ENCODE measurements around the gene SLC6A1. TPM values are rescaled to one million over a fixed set of nuclear protein-coding genes. Genes with fewer than 3 reads are reported as not detected.

Gene SLC6A1
- total RNA-seq, 1 experiment from 2014 or later: not detected

GRCh38 chr3:11000528-11000927 is 8.0 kb downstream of the SLC6A1 start:
- no peak for DNase-seq (ENCODE audit: low read depth, low spot score)
- CTCF ChIA-PET: no interaction called here
- no peaks in the 10 kb centered on the region for H4K20me1 ChIP-seq (ENCODE audit: insufficient read depth)
- H3K4me3 ChIP-seq (replicated peaks in 1 of 2; ENCODE audit: low read depth in 1 of 2, low read length in 2 of 2): no peak overlapping the region
- H3K79me2 ChIP-seq (ENCODE audit: insufficient read depth, low read length): no peaks in the 10 kb centered on the region
- no peak overlapping the region for H2AFZ ChIP-seq (ENCODE audit: low read depth, low read length, poor library complexity, severe bottlenecking)
- H3K4me1 ChIP-seq (ENCODE audit: control insufficient read depth in 1 of 2, insufficient read depth in 2 of 2, low read length in 2 of 2): 0 out of 4 replicates have a peak, but pooled peaks cover 0 to 4% of the 10 kb centered on the region in 2 experiments
- no peak overlapping the region for H3K4me2 ChIP-seq (ENCODE audit: low read length)
- H3K9me2 ChIP-seq (ENCODE audit: insufficient read depth): no peaks in the 10 kb centered on the region
- H3K9ac ChIP-seq (ENCODE audit: low read length): no peak overlapping the region
- no peaks in the 10 kb centered on the region for H3K9me3 ChIP-seq (ENCODE audit: control insufficient read depth in 1 of 2, insufficient read depth in 1 of 2, low read depth in 1 of 2, low read length in 2 of 2)
- no peak for ATAC-seq
- H3K27ac ChIP-seq (ENCODE audit: low read depth, low read length): no peak overlapping the region
- intact Hi-C loops (cut with micrococcal nuclease): no loop called here
- POLR2A ChIA-PET: no interaction called here
- peaks cover 39% of the 10 kb centered on the region; the same call in 1 of the 2 replicates for H3K27me3 ChIP-seq (ENCODE audit: insufficient read depth, low read length)
- H3K36me3 ChIP-seq (ENCODE audit: control insufficient read depth in 1 of 2, insufficient read depth in 2 of 2, low read length in 2 of 2): no peaks in the 10 kb centered on the region
- no peak for TF ChIP-seq JUND (IDR thresholded peaks at IDR 0.05)
- no TSS peak for BruUV-seq (replicated peaks)
- RAD21 ChIA-PET (ENCODE audit: low non-redundant PET in 1 of 2, low total read pairs in 2 of 2, uncharacterized antibody in 2 of 2, unreplicated experiment in 2 of 2): no interaction called here

GRCh38 chr3:11001020-11001657 is 8.6 kb downstream of the SLC6A1 start:
- no peak for DNase-seq (ENCODE audit: low read depth, low spot score)
- POLR2A ChIA-PET: no interaction called here
- no peak overlapping the region for H3K9ac ChIP-seq (ENCODE audit: low read length)
- H3K9me3 ChIP-seq (ENCODE audit: control insufficient read depth in 1 of 2, insufficient read depth in 1 of 2, low read depth in 1 of 2, low read length in 2 of 2): no peaks in the 10 kb centered on the region
- no peak overlapping the region for H3K4me3 ChIP-seq (replicated peaks in 1 of 2; ENCODE audit: low read depth in 1 of 2, low read length in 2 of 2)
- H3K4me1 ChIP-seq (ENCODE audit: control insufficient read depth in 1 of 2, insufficient read depth in 2 of 2, low read length in 2 of 2): 0 out of 4 replicates have a peak, but pooled peaks cover 0 to 4% of the 10 kb centered on the region in 2 experiments
- CTCF ChIA-PET: no interaction called here
- no peak overlapping the region for H2AFZ ChIP-seq (ENCODE audit: low read depth, low read length, poor library complexity, severe bottlenecking)
- intact Hi-C loops (cut with micrococcal nuclease): no loop called here
- ATAC-seq: peak; percentile 52
- no peak overlapping the region for H3K27ac ChIP-seq (ENCODE audit: low read depth, low read length)
- no peak overlapping the region for H3K4me2 ChIP-seq (ENCODE audit: low read length)
- H4K20me1 ChIP-seq (ENCODE audit: insufficient read depth): no peaks in the 10 kb centered on the region
- RAD21 ChIA-PET (ENCODE audit: low non-redundant PET in 1 of 2, low total read pairs in 2 of 2, uncharacterized antibody in 2 of 2, unreplicated experiment in 2 of 2): no interaction called here
- BruUV-seq (replicated peaks): no TSS peak
- no peaks in the 10 kb centered on the region for H3K36me3 ChIP-seq (ENCODE audit: control insufficient read depth in 1 of 2, insufficient read depth in 2 of 2, low read length in 2 of 2)
- H3K9me2 ChIP-seq (ENCODE audit: insufficient read depth): no peaks in the 10 kb centered on the region
- H3K79me2 ChIP-seq (ENCODE audit: insufficient read depth, low read length): no peaks in the 10 kb centered on the region
- peaks cover 35% of the 10 kb centered on the region; the same call in 1 of the 2 replicates for H3K27me3 ChIP-seq (ENCODE audit: insufficient read depth, low read length)
- no peak for TF ChIP-seq CEBPB (IDR thresholded peaks at IDR 0.05; ENCODE audit: low read depth)
- no peak for TF ChIP-seq EGR1 (IDR thresholded peaks at IDR 0.05; ENCODE audit: low read depth)
- no peak for TF ChIP-seq REST (IDR thresholded peaks at IDR 0.05; ENCODE audit: low read depth)
- TF ChIP-seq SRF (IDR thresholded peaks at IDR 0.05; ENCODE audit: low read depth): no peak
- TF ChIP-seq ATF3 (IDR thresholded peaks at IDR 0.05): no peak
- no peak for TF ChIP-seq EZH2phosphoT487 (IDR thresholded peaks at IDR 0.05; ENCODE audit: borderline replicate concordance)
- TF ChIP-seq CBX3 (IDR thresholded peaks at IDR 0.05; ENCODE audit: low read depth): no peak
- no peak for TF ChIP-seq POLR2A (IDR thresholded peaks at IDR 0.05; ENCODE audit: borderline replicate concordance, extremely low read depth, insufficient read depth, insufficient read length)
- no peak for TF ChIP-seq ZBTB33 (IDR thresholded peaks at IDR 0.05; ENCODE audit: extremely low read depth, insufficient replicate concordance, low read length)
- TF ChIP-seq YY1 (IDR thresholded peaks at IDR 0.05; ENCODE audit: extremely low read depth, insufficient replicate concordance, low read depth, low read length): no peak
- TF ChIP-seq ZNF274 (IDR thresholded peaks at IDR 0.05; ENCODE audit: low read depth, low read length): no peak
- TF ChIP-seq RAD21 (IDR thresholded peaks at IDR 0.05; ENCODE audit: low read depth): no peak
- no peak for TF ChIP-seq MAX (IDR thresholded peaks at IDR 0.05)
- no peak for TF ChIP-seq TCF7L2 (IDR thresholded peaks at IDR 0.05; ENCODE audit: borderline replicate concordance, extremely low read depth, insufficient read depth, insufficient read length)

All from HCT116 (cell line).